Tibial nerve (tissue), 4 donors: ENCODE data around the gene FRMD4A. TPM values are rescaled to one million over a fixed set of nuclear protein-coding genes. Genes with fewer than 3 reads are reported as not detected.

Source experiments
- DNase-seq, 2 donors: peaks; one replicate each; pipeline ENCODE4 v3.0.0-alpha.2; 2019; ENCODE audit warnings: low spot score in 2 of 2
- H3K27ac ChIP-seq, 4 donors: fragments of 200-600 bp; sonication (generic) in 3 of 4; one replicate each; pipeline ENCODE4 v1.5.1; 2017 to 2019; ENCODE audit warnings: mild to moderate bottlenecking in 1 of 4
- H3K27me3 ChIP-seq, 2 donors: fragments of 200-600 bp; sonication (generic) in 1 of 2; one replicate each; pipeline versions ENCODE4 v1.5.1 to v1.6.0; 2017 to 2019
- H3K36me3 ChIP-seq, 3 donors: fragments of 200-600 bp; sonication (generic); one replicate each; pipeline ENCODE4 v1.5.1; 2018 to 2019
- H3K4me1 ChIP-seq, 4 donors: fragments of 200-600 bp; sonication (generic) in 3 of 4; one replicate each; pipeline ENCODE4 v1.5.1; 2017 to 2019
- H3K4me3 ChIP-seq, 4 donors: fragments of 200-600 bp; sonication (generic) in 3 of 4; one replicate each; pipeline ENCODE4 v1.5.1; 2017 to 2019; ENCODE audit warnings: mild to moderate bottlenecking in 1 of 4, moderate library complexity in 1 of 4
- H3K9me3 ChIP-seq, 4 donors: fragments of 200-600 bp; sonication (generic) in 3 of 4; one replicate each; pipeline ENCODE4 v1.5.1; 2017 to 2019
- CTCF ChIP-seq, 5 experiments: fragments of 200-600 bp in 3 of 5; fragments of 450-650 bp in 2 of 5; sonication (generic) in 3 of 5; IDR thresholded peaks; one replicate each; pipeline ENCODE4 v1.5.1; 2016 to 2019; ENCODE audit warnings: antibody characterized with exemption in 5 of 5, mild to moderate bottlenecking in 3 of 5, moderate library complexity in 2 of 5
- EP300 ChIP-seq, 2 donors: sonication (generic); formaldehyde crosslinking; IDR thresholded peaks; one replicate each; pipeline ENCODE4 v1.6.1; 2017; ENCODE audit warnings: antibody characterized with exemption in 2 of 2, mild to moderate bottlenecking in 1 of 2
- POLR2A ChIP-seq, 2 donors: fragments of 450-650 bp; IDR thresholded peaks; one replicate each; pipeline ENCODE4 v1.6.1; 2017; ENCODE audit warnings: antibody characterized with exemption in 2 of 2, mild to moderate bottlenecking in 2 of 2, moderate library complexity in 2 of 2
- WGBS, 2 donors: methylation state at CpG; one replicate each; pipeline ENCODE4 v1.1.5; 2018; 5-methylcytosine and 5-hydroxymethylcytosine counted together
- total RNA-seq, 4 donors: library from RNA; depleted of rRNA; stranded (reverse); fragments of >200 nt; gene quantifications; one replicate each; pipeline ENCODE4 v1.1.0, GENCODE V29; 2016

The FRMD4A gene
- total RNA-seq, 4 donors from 2014 or later = 39.8 to 89.7 (median 53.9) TPM

GRCh38 chr10:14285941-14286560, 44.7 kb downstream of the FRMD4A start:
- TF ChIP-seq EP300 (IDR thresholded peaks at IDR 0.05) (peak in 1 of 2 donors; percentile 53), CTCF (IDR thresholded peaks at IDR 0.05) (no peak), POLR2A (IDR thresholded peaks at IDR 0.05) (no peak)
- Histone ChIP-seq H3K27me3 (peaks cover 0 to 5% of the 10 kb centered on the region in 2 donors), H3K36me3 (no peaks in the 10 kb centered on the region), H3K9me3 (peaks cover 0 to 12% (median 0%) of the 10 kb centered on the region in 4 donors), H3K4me1 (peaks cover 0 to 6% (median 0%) of the 10 kb centered on the region in 4 donors), H3K4me3 (no peak overlapping the region), H3K27ac (no peak overlapping the region)
- DNase-seq = peak in 1 of 2 donors; percentile 9
- WGBS, 2 donors = 72 to 73% methylated on average over 6 of the region's 6 CpGs

DNA sequence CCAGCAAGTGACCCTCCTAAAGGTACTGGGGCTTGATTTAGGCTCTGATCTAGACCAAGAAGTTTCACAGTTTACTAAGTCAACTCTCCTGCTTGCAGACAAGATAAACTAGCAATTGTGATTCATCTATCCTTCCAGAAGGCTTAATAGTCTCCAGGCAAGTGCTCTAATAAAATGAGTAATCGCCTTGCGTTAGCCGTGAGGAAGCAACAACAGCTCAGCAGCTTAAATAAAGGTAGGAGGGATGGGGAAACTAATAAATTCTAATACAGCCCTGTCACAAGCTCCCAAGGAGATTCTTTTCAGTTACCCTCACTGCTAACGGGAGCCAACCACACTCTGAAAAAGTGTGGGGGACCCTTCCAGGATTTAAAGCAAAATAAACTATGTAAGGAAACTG, 48.4 kb downstream of the FRMD4A start:
- 64 to 78% methylated on average over 4 of the region's 4 CpGs for WGBS, 2 donors
- peaks cover 0 to 5% of the 10 kb centered on the region in 2 donors for H3K27me3 ChIP-seq
- H3K36me3 ChIP-seq = no peaks in the 10 kb centered on the region
- no peaks in the 10 kb centered on the region for H3K9me3 ChIP-seq
- DNase-seq = no peak
- peaks cover 0 to 6% (median 0%) of the 10 kb centered on the region in 4 donors for H3K4me1 ChIP-seq
- no peak overlapping the region for H3K4me3 ChIP-seq
- no peak overlapping the region for H3K27ac ChIP-seq
- TF ChIP-seq POLR2A (IDR thresholded peaks at IDR 0.05) (no peak), EP300 (IDR thresholded peaks at IDR 0.05) (no peak), CTCF (IDR thresholded peaks at IDR 0.05) (no peak)

DNA sequence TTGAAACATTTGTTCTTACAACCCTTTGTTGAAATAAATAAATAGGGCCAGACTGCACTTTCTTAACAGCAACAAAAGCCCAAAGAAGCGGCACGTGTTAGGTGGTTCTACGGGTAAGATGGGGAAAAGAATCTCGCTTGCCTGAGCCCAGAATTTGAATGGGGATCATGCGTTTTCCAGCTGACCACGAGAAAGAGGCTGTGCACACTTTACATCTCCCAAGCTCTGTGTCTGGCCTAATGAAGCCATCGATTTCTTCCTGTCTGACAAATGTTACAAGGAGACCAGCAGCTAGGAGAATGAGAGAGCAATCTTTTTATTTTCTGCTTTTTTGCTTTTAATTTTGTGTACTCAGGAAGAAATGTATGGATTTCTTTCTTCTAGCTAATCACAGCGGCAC, 52.2 kb downstream of the FRMD4A start:
- no peak overlapping the region for H3K27ac ChIP-seq
- no peak for DNase-seq
- no peaks in the 10 kb centered on the region for H3K27me3 ChIP-seq
- H3K4me3 ChIP-seq = no peak overlapping the region
- 75 to 80% methylated on average over 8 of the region's 8 CpGs for WGBS, 2 donors
- H3K4me1 ChIP-seq = no peaks in the 10 kb centered on the region
- TF ChIP-seq CTCF (IDR thresholded peaks at IDR 0.05) (no peak), EP300 (IDR thresholded peaks at IDR 0.05) (no peak), POLR2A (IDR thresholded peaks at IDR 0.05) (no peak)
- H3K36me3 ChIP-seq = no peaks in the 10 kb centered on the region
- H3K9me3 ChIP-seq = no peaks in the 10 kb centered on the region

DNA sequence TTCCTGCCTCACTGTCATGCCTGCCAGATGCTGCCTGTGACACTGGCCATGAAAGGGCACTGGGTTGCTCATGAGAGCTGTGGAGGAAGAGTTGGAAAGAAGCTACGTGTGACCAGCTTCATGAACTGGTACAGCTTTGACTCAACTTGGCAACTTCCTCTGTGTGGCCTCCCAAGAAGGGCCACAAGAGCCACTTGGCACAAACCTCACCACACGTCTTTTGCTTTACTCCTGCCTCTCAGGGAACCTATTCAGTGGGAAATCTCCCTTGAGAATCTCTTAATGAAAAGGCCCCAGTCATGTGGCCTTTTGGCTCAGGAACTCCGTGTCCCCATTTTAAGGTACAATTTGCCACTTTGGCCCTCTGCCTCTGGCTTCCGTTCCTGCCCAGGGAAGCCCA, 54.5 kb downstream of the FRMD4A start:
- Histone ChIP-seq H3K4me1 (no peaks in the 10 kb centered on the region), H3K27me3 (no peaks in the 10 kb centered on the region), H3K4me3 (no peak overlapping the region), H3K9me3 (no peaks in the 10 kb centered on the region), H3K36me3 (no peaks in the 10 kb centered on the region), H3K27ac (no peak overlapping the region)
- no peak for TF ChIP-seq POLR2A (IDR thresholded peaks at IDR 0.05)
- no peak for TF ChIP-seq EP300 (IDR thresholded peaks at IDR 0.05)
- TF ChIP-seq CTCF (IDR thresholded peaks at IDR 0.05) = no peak
- 76 to 85% methylated on average over 4 of the region's 4 CpGs for WGBS, 2 donors
- DNase-seq = no peak

DNA sequence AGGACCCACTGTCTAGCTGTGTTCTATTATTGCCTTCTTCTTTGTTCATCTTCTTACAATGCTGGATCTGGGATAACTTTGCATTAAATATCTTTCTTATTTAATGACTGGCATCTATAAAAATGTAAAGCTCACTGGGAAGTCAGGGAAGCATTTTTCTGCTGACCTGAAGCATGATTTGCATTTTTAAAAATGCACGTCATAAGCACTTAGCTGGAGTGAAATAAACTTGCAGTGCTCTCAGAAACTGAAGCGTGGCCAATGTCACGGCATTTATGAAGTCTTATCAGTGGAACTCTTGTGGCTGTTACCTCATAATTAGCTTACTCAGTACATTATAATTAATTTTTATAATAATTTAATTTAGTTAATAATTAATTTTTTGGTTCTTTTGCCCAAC, 59.1 kb downstream of the FRMD4A start:
- Histone ChIP-seq H3K4me3 (no peak overlapping the region), H3K4me1 (no peaks in the 10 kb centered on the region), H3K36me3 (no peaks in the 10 kb centered on the region), H3K9me3 (no peaks in the 10 kb centered on the region), H3K27ac (no peak overlapping the region), H3K27me3 (no peaks in the 10 kb centered on the region)
- DNase-seq = no peak
- 82 to 83% methylated on average over 3 of the region's 3 CpGs for whole genome bisulfite sequencing, 2 donors
- TF ChIP-seq CTCF (IDR thresholded peaks at IDR 0.05) (no peak), EP300 (IDR thresholded peaks at IDR 0.05) (no peak), POLR2A (IDR thresholded peaks at IDR 0.05) (no peak)
